Immature natural killer cell (primary cell): ENCODE measurements around the gene TUBA4A. TPM values are rescaled to one million over a fixed set of nuclear protein-coding genes. Genes with fewer than 3 reads are reported as not detected.
"Not testable (repeated sequence)": the region's sequence is repeated elsewhere in the genome, so short reads cannot be mapped to it uniquely, and the experiment has no call there.

Experiments used
- DNase-seq, 3 donors: peaks; one replicate each; pipeline ENCODE4 v3.0.0; 2022; ENCODE audit warnings: mixed read lengths in 1 of 3
- H3K27ac Mint-ChIP-seq, 6 donors: one replicate each; pipeline ENCODE4 v1.8.0; 2020; ENCODE audit warnings: mixed read lengths in 6 of 6, mild to moderate bottlenecking in 5 of 6, inconsistent platforms in 4 of 6, moderate library complexity in 3 of 6
- H3K27me3 Mint-ChIP-seq, 3 donors: one replicate each; pipeline ENCODE4 v1.8.0; 2020 to 2021; ENCODE audit warnings: low read depth in 3 of 3, mild to moderate bottlenecking in 3 of 3, mixed read lengths in 3 of 3, moderate library complexity in 3 of 3, inconsistent platforms in 1 of 3
- H3K36me3 Mint-ChIP-seq, 3 donors: one replicate each; pipeline ENCODE4 v1.8.0; 2020; ENCODE audit warnings: mixed read lengths in 3 of 3, inconsistent platforms in 2 of 3, mild to moderate bottlenecking in 2 of 3
- H3K4me1 Mint-ChIP-seq, 2 donors: one replicate each; pipeline ENCODE4 v1.8.0; 2020; ENCODE audit warnings: inconsistent platforms in 2 of 2, mild to moderate bottlenecking in 2 of 2, mixed read lengths in 2 of 2, moderate library complexity in 1 of 2
- H3K4me3 Mint-ChIP-seq, 5 donors: one replicate each; pipeline ENCODE4 v1.8.0; 2020; ENCODE audit warnings: mild to moderate bottlenecking in 5 of 5, mixed read lengths in 5 of 5, inconsistent platforms in 3 of 5, moderate library complexity in 3 of 5
- H3K9me3 Mint-ChIP-seq, 6 donors: one replicate each; pipeline ENCODE4 v1.8.0; 2020; ENCODE audit warnings: mild to moderate bottlenecking in 6 of 6, mixed read lengths in 6 of 6, inconsistent platforms in 4 of 6, moderate library complexity in 3 of 6
- polyA plus RNA-seq, 3 donors: library from polyadenylated mRNA; unstranded; fragments of 300-500 nt; fragmentation: Illumina TruSeq; gene quantifications; one replicate each; pipeline ENCODE4 v1.2.3, GENCODE V29; 2021

Gene TUBA4A
- polyA plus RNA-seq, 3 donors from 2014 or later, result 88.6 to 137 (median 124) TPM

DNA sequence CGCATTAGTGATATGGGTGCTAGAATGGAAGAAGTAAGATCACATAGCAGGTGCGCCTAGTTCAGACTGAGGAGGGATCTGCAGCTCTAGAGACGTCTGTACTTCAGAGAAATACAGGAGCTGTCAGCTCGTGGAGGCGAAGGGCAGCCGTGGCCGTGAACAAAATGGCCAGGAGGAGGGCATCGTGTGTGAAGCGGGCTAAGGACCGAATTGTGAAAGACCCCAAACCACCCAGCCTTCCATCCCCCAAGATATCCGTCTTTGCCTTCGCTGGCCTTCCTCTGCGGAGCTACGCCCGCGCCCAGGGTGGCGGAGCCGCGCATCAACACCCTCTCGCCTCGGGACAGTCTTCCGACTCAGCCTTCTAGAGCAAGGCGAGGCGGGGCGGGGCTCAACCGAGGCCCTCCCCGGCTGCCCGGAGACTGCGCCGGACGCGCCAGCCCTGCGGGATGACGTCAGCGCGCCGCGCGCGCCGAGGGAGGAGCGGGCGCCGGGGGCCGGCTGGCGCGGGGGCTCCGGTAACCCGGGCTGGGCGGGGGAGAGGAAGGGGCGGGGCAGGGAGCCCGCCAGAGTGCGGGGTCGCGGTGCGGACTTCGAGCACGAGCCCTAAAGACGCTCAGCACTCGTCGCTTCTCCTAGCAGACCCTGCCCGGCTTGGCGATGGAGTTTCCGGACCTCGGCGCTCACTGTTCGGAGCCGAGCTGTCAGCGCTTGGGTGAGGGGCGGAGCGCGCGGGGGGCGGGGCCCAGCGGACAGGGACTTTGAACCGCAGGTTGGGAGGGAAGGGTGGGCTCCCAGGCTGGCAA, 47.2 kb downstream of the TUBA4A start, which contains the start of gene ZFAND2B:
Gene ZFAND2B, plus strand, starts transcription at position 455 of the 806 bp plus-strand sequence. Its CDS starts 206 bp downstream, at position 661.
- Mint-ChIP-seq H3K4me1 (peaks cover 37 to 49% of the 10 kb centered on the region in 2 donors), H3K27ac (peak within 1 kb of the TSS; percentile 94 to 99 (median 96)), H3K4me3 (peak within 1 kb of the TSS; percentile 89 to 98 (median 91)), H3K9me3 (peaks cover 0 to 1% (median 0%) of the 10 kb centered on the region in 6 donors), H3K36me3 (peaks cover 0 to 10% (median 0%) of the 10 kb centered on the region in 3 donors), H3K27me3 (peaks cover 0 to 6% (median 2%) of the 10 kb centered on the region in 3 donors)
- DNase-seq, result peak; percentile 96 to 98 (median 97)

DNA sequence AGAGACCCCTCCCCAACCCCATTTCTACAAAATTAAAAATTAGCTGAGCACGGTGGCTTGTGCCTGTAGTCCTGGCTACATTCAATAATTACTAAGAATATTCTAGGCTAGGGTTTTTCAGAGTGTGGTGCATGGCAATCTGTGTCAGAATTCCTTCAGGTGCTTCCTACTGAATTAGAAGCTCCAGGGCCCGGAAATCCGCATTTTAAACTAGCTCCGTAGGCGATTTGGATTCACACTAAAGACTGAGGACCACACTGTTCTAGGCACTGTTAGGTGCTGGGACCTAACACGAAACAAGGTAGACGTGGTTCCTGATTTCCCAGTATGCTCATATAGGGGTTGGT, 47.8 kb downstream of the TUBA4A start:
- peaks cover 31 to 43% of the 10 kb centered on the region in 2 donors for H3K4me1 Mint-ChIP-seq
- no peak for DNase-seq
- peaks cover 0 to 6% (median 2%) of the 10 kb centered on the region in 3 donors for H3K27me3 Mint-ChIP-seq
- peak overlapping the region; percentile 94 to 99 (median 96) for H3K27ac Mint-ChIP-seq
- peaks cover 0 to 10% (median 0%) of the 10 kb centered on the region in 3 donors for H3K36me3 Mint-ChIP-seq
- peak overlapping the region; percentile 89 to 98 (median 91) for H3K4me3 Mint-ChIP-seq
- H3K9me3 Mint-ChIP-seq, result peaks cover 0 to 1% (median 0%) of the 10 kb centered on the region in 6 donors

DNA sequence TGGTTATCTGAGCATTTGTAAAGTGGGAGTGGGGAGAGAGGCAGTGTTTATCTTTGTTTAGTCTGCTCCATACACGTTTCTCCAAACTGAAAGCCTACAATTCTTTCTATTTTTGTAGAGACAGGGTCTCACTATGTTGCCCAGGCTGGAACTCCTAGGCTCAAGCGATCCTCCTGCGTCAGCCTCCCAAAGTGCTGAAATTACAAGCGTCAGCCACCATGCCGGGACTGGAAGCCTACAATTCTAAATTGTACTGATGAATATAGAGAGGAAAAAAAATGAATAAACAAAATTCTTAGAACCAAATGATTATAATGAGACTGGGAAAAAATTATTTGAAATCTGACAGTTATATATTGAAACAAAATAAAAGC, 48.6 kb downstream of the TUBA4A start:
- no peaks in the 10 kb centered on the region for H3K9me3 Mint-ChIP-seq
- H3K27me3 Mint-ChIP-seq, result peaks cover 2 to 6% (median 2%) of the 10 kb centered on the region in 3 donors
- peaks cover 0 to 10% (median 0%) of the 10 kb centered on the region in 3 donors for H3K36me3 Mint-ChIP-seq
- peaks cover 33 to 44% of the 10 kb centered on the region in 2 donors for H3K4me1 Mint-ChIP-seq
- no peak for DNase-seq
- H3K4me3 Mint-ChIP-seq, result peak overlapping the region; percentile 44 to 89 (median 51)
- peak overlapping the region in 5 of 6 donors; percentile 30 to 99 (median 55) for H3K27ac Mint-ChIP-seq

DNA sequence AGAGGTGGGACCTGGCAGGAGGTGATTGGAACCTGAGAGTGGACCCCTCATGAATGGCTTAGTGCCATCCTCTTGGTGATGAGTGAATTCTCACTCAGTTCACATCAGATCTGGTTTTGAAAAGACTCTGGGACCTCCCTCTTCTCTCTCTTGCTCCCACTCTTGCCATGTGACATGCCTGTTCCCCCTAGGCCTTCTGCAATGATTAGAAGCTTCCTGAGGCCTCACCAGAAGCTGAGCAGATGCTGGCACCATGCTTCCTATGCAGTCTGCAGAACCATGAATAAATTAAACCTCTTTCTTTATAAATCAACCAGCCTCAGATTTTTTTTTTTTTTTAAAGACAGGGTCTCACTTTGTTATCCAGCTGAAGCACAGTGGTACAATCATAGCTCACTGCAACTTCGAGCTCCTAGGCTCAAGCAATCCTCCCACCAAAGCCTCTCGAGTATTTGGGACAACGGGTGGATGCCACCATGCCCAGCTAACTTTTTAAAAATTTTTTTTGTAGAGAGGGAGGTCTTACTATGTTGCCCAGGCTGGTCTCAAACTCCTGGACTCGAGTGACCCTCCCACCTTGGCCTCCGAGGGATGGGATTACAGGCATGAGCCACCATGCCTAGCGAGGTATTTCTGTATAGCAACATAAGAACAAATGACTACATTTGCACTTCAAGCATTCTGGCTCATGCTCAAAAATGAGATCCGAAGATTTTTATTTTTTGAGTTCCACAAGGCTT, 49.1 kb downstream of the TUBA4A start:
- peak overlapping the region in 3 of 6 donors; percentile 30 to 55 (median 48) for H3K27ac Mint-ChIP-seq
- H3K9me3 Mint-ChIP-seq, result no peaks in the 10 kb centered on the region
- peaks cover 0 to 10% (median 0%) of the 10 kb centered on the region in 3 donors for H3K36me3 Mint-ChIP-seq
- DNase-seq, result no peak
- H3K27me3 Mint-ChIP-seq, result peaks cover 2 to 6% (median 2%) of the 10 kb centered on the region in 3 donors
- no peak overlapping the region for H3K4me3 Mint-ChIP-seq
- H3K4me1 Mint-ChIP-seq, result peaks cover 28 to 40% of the 10 kb centered on the region in 2 donors

DNA sequence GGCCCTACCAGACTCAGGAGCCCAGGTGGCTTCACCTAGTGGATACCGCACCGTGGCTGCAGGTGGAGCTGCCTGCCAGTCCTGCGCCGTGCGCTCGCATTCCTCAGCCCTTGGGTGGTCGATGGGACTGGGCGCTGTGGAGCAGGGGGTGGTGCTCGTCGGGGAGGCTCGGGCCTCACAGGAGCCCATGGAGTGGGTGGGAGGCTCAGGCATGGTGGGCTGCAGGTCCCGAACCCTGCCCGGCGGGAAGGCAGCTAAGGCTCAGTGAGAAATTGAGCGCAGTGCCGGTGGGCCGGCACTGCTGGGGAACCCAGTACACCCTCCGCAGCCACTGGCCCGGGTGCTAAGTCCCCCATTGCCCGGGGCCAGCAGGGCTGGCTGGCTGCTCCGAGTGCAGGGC, 52.4 kb downstream of the TUBA4A start:
- not testable (repeated sequence) for H3K27me3 Mint-ChIP-seq, H3K9me3 Mint-ChIP-seq, DNase-seq, H3K27ac Mint-ChIP-seq, H3K4me3 Mint-ChIP-seq, H3K36me3 Mint-ChIP-seq
- H3K4me1 Mint-ChIP-seq, result peaks cover 17 to 20% of the 10 kb centered on the region in 2 donors

DNA sequence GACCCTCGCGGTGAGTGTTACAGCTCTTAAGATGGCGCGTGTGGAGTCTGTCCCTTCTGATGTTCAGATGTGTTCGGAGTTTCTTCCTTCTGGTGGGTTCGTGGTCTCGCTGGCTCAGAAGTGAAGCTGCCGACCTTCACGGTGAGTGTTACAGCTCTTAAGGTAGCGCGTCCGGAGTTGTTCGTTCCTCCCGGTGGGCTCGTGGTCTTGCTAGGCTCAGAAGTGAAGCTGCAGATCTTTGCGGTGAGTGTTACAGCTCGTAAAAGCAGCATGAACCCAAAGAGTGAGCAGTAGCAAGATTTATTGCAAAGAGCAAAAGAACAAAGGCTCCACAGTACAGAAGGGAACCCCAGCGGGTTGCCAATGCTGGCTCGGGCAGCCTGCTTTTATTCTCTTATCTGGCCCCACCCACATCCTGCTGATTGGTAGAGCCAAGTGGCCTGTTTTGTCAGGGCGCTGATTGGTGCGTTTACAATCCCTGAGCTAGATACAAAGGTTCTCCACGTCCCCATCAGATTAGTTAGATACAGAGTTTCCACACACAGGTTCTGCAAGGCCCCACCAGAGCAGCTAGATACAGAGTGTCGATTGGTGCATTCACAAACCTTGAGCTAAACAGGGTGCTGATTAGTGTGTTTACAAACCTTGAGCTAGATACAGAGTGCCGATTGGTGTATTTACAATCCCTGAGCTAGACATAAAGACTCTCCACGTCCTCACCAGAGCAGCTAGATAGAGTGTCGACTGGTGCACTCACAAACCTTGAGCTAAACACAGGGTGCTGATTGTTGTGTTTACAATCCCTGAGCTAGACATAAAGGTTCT, 53.0 kb downstream of the TUBA4A start:
- not testable (repeated sequence) for H3K9me3 Mint-ChIP-seq, H3K27me3 Mint-ChIP-seq, H3K36me3 Mint-ChIP-seq
- peak overlapping the region; percentile 72 to 84 (median 79) for H3K4me3 Mint-ChIP-seq
- peaks cover 13 to 14% of the 10 kb centered on the region in 2 donors for H3K4me1 Mint-ChIP-seq
- peak in 2 of 3 donors; percentile 31 to 33 for DNase-seq
- peak overlapping the region; percentile 47 to 90 (median 82) for H3K27ac Mint-ChIP-seq

Other genes starting within 250 kb of the TUBA4A start
- not detected for gene CFAP65, start 212.4 kb downstream of the TUBA4A start, polyA plus RNA-seq
- gene IHH, start 193.0 kb downstream of the TUBA4A start, polyA plus RNA-seq, result not detected
- gene NHEJ1, start 93.1 kb downstream of the TUBA4A start, polyA plus RNA-seq, result 10 to 100 TPM; 19.2 to 33.3 (median 21.9) TPM
- gene SLC23A3, start 83.9 kb downstream of the TUBA4A start, polyA plus RNA-seq, result under 1 TPM in 1 of 3 donors, not detected in 2; 0.29 TPM
- gene CNPPD1, start 77.0 kb downstream of the TUBA4A start, polyA plus RNA-seq, result 100 to 1,000 TPM in 1 of 3 donors, 10 to 100 TPM in 2; 68.2 to 135 (median 92.9) TPM
- gene RETREG2, start 75.6 kb downstream of the TUBA4A start, polyA plus RNA-seq, result 10 to 100 TPM; 51.2 to 88.6 (median 58.6) TPM
- gene ZFAND2B, start 47.1 kb downstream of the TUBA4A start, polyA plus RNA-seq, result 100 to 1,000 TPM in 2 of 3 donors, 10 to 100 TPM in 1; 95.4 to 128 (median 102) TPM
- gene ABCB6, start 35.0 kb downstream of the TUBA4A start, polyA plus RNA-seq, result 1 to 10 TPM in 2 of 3 donors, under 1 TPM in 1; 0.21 to 3.7 (median 1.2) TPM
- 10 to 100 TPM in 2 of 3 donors, 1 to 10 TPM in 1; 8.6 to 31.9 (median 14.8) TPM for gene ATG9A, start 24.3 kb downstream of the TUBA4A start, polyA plus RNA-seq
- gene ANKZF1, start 24.1 kb downstream of the TUBA4A start, polyA plus RNA-seq, result 10 to 100 TPM; 11.5 to 28.6 (median 22.4) TPM
- gene GLB1L, start 8.5 kb downstream of the TUBA4A start, polyA plus RNA-seq, result 1 to 10 TPM in 1 of 3 donors, under 1 TPM in 1, not detected in 1; 0.44 to 1.0 TPM
- gene STK16, start 8.4 kb downstream of the TUBA4A start, polyA plus RNA-seq, result 10 to 100 TPM; 26.8 to 35.3 (median 27.6) TPM
- not detected for gene TUBA4B, start 675 bp downstream of the TUBA4A start, polyA plus RNA-seq
- gene DNAJB2, start 25.4 kb upstream of the TUBA4A start, polyA plus RNA-seq, result 1 to 10 TPM; 2.8 to 3.6 (median 2.9) TPM
- under 1 TPM in 1 of 3 donors, not detected in 2; 0.41 TPM for gene PTPRN, start 55.5 kb upstream of the TUBA4A start, polyA plus RNA-seq
- gene RESP18, start 78.8 kb upstream of the TUBA4A start, polyA plus RNA-seq, result not detected
- 10 to 100 TPM; 77.4 to 97.9 (median 78.9) TPM for gene DNPEP, start 134.0 kb upstream of the TUBA4A start, polyA plus RNA-seq
- not detected for gene DES, start 164.5 kb upstream of the TUBA4A start, polyA plus RNA-seq
- gene SPEG, start 180.9 kb upstream of the TUBA4A start, polyA plus RNA-seq, result not detected
- 10 to 100 TPM; 21.4 to 40.9 (median 37.1) TPM for gene GMPPA, start 245.0 kb upstream of the TUBA4A start, polyA plus RNA-seq